Measurements from ENCODE around the gene GARNL3.

Gene GARNL3

GRCh38 chr9:127316586-127317323 lies 52.2 kb downstream of the GARNL3 start:
- DNase-seq = no peak

DNA sequence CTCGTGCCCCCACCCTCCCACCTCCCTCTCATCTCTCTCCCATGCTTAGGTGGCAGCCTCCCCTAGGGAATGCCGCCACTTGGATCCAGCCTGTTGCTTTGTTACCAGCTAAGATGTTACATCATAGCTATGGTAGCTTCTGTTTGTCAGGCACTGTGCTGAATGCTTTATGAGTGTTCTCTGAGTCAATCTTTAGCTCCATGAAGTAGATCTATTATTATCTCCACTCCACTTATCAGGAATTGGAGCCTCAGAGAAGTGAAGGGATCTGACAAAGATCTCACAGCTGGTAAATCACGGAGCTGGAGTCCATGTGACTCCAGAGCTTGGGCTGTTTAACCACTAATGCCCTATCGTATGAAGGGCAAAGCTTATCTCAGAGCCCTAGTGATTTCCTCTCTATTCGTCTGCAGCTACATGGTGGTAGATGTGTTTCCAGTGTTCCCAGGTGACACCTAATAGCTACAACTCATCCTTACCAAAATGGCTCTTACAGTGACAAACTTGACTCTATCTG lies 54.1 kb downstream of the GARNL3 start:
- DNase-seq = no peak

GRCh38 chr9:127319366-127320114 lies 55.0 kb downstream of the GARNL3 start:
- DNase-seq = no peak

GRCh38 chr9:127320115-127320378 lies 55.5 kb downstream of the GARNL3 start:
- no peak for DNase-seq

GRCh38 chr9:127323393-127323792 lies 58.8 kb downstream of the GARNL3 start:
- DNase-seq = no peak

DNA sequence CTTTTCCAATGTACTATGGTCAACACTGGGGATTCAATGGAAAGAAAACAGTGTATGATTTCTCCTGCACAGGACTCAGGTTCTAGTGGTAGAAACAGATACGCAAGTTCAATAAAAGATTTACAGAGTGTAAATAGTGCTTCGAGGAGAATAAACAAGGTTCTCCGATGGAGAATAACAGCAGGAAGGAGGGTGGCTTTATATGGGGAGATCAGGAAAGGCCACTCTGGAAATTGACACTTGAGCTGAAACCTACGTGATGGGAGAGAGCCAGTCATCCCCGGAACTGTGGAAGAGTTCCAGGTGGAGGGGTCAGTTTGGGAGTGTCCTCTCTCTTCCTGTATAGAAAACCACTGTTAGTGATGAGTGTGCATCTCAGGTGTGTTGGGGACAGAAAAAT lies 65.9 kb downstream of the GARNL3 start:
- no peak for DNase-seq

- DNase-seq = no peak
Measured at GRCh38 chr9:127333221-127334064, 68.9 kb downstream of the GARNL3 start.

DNA sequence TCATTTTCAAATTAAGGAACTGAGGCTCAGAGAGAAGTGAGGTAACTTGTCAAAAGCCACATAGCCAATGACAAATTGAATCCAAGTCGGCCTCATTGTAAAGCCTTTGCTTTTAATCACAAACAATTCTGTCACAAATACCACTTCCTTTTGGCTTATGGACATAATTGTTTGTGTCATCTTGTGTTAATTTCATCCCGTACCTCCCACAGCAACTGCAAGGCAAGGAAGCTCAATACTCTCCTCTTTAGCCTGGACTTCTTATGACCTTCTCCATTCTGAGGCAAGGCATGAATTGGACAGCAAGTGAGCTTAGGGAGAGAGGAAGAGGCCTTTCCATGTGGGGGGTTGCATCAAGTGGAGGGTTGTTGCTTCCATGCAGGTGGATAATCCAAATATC lies 70.2 kb downstream of the GARNL3 start:
- DNase-seq = no peak

DNA sequence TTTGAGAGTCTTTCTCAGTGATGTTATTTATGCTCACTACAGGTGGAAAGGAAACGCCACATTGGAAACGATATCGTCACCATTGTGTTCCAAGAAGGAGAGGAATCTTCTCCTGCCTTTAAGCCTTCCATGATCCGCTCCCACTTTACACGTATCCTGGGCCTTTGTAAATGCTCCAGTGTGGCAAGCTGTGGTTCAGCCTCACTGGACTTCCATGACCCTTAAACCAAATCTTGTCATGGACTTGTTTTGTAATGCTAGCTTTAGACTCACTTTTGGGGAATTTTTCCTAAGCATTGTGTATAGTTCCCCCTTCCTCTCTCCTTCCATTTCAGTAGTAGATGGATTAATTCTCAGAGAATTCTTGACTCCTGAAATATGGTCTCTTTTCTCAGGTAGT lies 71.5 kb downstream of the GARNL3 start:
- no peak for DNase-seq

DNA sequence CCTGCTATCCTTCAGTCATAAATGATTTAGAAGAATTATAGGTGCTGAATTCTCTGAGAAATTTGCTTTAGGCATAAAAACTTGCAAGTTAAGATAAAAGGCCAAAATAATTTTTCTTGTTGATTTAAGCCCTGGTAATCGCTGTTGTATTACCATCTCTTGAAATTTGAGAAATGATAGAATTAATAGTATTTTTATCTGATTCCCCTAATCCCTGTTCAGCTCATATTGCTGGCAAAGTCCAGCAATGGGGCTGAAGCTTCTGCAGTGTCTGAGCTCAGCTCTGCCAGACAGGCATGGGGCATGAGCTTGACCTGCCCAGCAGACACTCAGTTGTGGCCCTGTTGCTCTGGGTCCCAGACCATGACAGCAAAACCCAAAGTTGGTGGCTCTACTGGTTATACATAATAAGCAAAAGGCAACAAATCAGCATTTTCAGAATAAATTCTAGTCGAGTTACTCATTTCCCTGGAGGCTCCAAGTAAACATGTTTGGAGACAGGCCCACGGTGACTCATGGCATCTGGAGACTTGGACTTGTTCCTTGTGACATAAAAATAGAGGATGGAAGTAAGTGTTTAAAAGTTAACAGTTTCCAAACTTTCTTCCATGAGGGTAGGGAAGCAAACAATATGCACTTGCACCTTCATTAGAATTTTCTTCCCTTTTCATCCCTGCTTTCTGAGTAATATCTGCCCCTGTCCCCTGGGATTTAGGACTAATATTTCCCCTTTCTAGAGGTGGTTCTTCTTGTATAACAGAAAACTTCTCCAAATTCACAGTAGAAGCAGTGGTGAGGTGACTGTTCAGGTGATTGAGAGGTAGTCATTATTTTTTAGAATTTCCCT lies 72.2 kb downstream of the GARNL3 start:
- DNase-seq = no peak

GRCh38 chr9:127340721-127341120 lies 76.1 kb downstream of the GARNL3 start:
- no peak for DNase-seq

DNA sequence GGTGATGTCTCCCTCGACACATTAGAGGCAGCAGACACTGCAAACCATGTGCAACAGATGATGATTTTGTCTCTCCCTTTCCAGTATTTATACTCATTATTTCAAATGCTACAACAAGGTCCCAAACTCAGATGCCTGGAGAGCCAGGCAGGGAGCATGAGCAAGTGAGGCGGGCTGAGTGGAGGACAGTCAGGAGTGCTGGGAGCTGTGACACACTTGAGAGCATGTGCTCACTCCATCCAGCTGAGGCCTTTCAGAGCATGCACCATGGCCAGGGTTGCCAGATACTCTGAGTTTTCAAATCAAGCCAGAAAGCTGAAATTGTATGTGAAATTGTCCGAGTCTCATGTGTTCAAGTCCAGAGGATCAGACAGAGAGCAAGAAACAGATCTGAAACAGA lies 76.6 kb downstream of the GARNL3 start:
- no peak for DNase-seq

GRCh38 chr9:127344368-127345000 lies 79.9 kb downstream of the GARNL3 start:
- DNase-seq = no peak

DNA sequence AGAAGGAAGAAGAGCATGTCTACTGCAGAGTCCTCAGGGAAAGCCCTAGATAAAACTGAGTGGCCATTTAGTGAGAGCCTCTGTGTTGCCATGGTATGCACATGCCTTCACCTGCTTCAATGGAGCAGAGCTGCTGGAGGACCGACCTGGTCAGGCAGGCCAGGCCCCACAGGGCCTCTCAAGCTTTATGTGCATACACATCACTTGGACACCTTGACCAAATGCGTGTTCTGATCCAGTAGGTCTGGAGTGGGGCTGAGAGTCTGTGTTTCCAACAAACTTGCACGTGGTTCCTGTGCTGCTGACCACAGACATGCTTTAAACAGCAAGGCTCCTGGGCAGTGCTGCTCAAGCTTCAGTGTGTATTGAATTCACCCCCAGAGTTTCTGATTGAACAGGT lies 81.0 kb downstream of the GARNL3 start:
- DNase-seq = no peak

GRCh38 chr9:127346584-127346983 lies 82.0 kb downstream of the GARNL3 start:
- DNase-seq = no peak

DNA sequence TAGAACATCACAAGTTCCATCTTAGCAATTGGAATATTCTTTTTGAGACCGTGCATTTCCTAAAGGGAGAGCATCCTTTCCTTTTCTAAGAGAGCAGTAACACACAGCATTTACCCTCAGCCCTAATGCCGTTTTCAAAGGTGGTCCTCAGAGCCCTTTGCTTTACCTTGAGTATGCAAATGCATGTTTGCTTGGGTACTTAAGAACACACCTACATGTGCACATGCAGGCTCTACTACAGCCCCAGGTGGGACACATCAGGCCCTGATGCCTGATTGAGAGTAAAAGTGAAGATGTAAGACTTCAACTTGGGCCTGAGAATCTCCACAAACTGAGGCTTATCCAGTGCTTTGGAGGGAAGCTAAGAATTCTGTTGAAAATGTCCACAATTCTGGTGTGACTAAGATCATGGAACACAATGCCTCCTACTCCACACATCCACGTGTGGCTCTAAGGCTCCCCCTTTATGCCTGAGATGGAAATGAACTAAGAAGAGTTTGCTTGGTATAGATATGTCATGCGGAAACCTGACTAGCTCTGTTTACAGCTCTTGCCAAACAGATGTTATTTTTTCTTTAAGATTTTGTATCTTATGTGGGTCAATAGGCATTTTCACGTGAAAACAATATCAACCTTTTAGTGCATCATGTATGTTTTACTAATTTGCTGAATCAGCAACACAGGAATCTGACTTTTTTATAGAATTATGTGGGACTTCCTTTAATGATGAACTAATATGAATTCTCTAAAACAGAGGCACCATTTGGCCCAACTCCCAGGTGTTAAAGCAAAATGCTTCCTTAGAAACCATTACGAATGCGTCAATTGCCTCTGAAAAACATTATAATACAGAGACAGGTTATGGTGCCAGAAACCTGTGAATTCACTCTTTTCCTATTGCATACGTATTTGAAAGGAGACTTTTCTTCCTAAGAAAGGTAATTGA lies 83.5 kb downstream of the GARNL3 start:
- DNase-seq = no peak

GRCh38 chr9:127349483-127350113 lies 85.0 kb downstream of the GARNL3 start:
- no peak for DNase-seq

DNA sequence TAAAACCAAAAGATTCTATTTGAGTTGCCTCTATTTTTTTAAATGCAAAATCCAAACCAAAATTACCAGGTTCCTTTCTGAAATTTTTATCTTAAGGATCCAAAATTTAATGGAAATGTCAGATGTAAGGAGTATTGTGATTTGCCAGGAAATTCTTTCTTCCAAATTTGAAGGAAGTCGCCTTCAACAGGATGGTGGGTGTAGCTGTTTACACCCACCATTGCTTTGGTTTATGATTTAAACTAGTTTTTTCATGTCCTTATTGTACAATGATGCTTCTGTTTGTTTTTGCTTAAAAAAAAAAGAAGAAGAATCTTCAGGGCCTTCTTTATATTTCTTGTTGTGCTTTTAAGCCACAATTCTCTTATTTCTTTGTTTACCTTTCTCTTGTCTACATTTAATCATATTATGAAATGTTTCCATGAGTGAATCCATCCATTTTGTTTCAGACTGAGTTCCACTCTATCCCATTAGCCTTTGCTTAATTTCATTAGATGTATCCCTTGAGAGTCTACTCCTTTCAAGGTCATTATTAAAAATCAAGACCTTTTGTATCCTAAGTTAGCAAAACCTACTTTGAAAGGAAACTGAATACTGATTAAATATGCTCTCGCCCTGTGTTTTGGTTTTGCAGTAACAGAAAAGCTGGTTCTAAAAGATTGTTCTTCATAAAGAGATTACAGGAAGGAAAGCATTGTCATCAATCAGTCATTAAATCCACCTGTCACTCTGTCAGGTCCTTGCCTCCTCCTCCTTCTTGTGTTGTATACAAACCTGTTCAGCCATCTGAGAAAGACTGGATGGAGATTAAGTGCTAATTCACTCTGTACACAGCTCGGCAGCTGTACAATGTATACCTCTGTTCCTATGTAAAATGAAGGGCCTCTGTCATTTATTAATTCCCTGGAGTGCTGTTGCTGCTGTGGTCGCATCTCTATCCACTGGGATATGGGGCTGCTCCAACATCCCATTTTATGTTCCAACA lies 86.9 kb downstream of the GARNL3 start:
- DNase-seq = no peak

DNA sequence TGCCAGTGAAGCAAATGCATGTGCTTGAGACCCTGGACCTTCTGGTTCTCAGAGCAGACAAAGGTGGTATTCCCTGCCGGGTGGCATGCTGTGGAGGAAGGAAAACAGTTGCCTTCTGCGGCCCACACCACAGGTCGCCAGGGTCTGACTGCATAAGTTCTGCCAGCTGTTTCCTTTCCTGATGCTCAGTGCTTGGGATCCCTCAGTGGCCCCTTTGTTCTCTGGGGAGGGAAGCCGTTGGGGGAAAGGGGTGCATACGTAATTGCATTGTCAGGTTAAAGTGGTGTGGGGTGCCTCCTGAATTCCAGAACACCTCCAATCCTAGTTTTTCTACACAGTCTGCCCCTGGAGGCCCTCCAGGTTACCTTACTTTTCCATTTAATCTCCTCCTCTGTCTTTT lies 89.3 kb downstream of the GARNL3 start:
- DNase-seq = no peak
